GM18951 (cell line): ENCODE results near the gene SLC38A5.

Experiments
- POLR2A ChIP-seq: IDR thresholded peaks from 4 replicates; pipeline ENCODE4 v1.6.1; 2011; ENCODE audit warnings: mild to moderate bottlenecking; ENCODE audit not compliant: insufficient read length, insufficient read depth; ENCODE audit errors: extremely low read depth
- in situ Hi-C: fragments of 300-500 bp; cut with MboI; formaldehyde crosslinking; loops from one replicate; pipeline ENCODE4 v1.12.0; 2022; ENCODE audit warnings: low sequenced_read_pairs, mixed read lengths, inconsistent platforms; ENCODE audit not compliant: unreplicated experiment

SLC38A5 gene

GRCh38 chrX:48480142-48480541 is 10.1 kb upstream of the SLC38A5 start:
- in situ Hi-C loops, result no loop called here
- TF ChIP-seq POLR2A, result no peak

- in situ Hi-C loops, result no loop called here
- TF ChIP-seq POLR2A, result no peak
Observed at GRCh38 chrX:48478806-48479205, 8.7 kb upstream of the SLC38A5 start.

GRCh38 chrX:48477960-48478755 is 8.1 kb upstream of the SLC38A5 start:
- no peak for TF ChIP-seq POLR2A
- in situ Hi-C loops, result no loop called here

DNA sequence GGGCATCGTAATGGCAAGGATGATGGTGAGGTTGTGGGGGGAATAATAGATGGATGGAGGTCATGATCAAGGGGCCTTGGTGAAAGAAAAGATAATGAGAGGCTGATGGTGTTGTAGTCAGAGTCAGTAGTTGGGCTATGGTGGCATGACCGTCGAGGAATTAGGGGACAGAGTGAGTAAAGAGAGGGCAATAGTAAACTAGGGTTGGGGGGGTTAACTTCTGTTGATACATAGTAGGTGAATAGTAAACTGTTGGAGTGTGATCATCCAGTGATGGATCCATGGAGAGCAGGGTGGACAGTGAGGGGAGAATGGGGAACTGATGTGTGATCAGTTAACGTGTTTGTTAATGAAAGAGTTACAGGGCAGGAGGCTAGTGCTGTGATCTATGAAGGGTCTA is 6.9 kb upstream of the SLC38A5 start:
- in situ Hi-C loops, result no loop called here
- TF ChIP-seq POLR2A, result no peak

GRCh38 chrX:48475774-48476577 is 5.9 kb upstream of the SLC38A5 start, which contains the start of gene FTSJ1:
Gene FTSJ1 (plus strand): TSS chrX:48476199. CDS start chrX:48478048, 1,849 bp downstream.
- peak; percentile 68 for TF ChIP-seq POLR2A
- in situ Hi-C loops, result no loop called here

GRCh38 chrX:48475296-48475695 is 5.2 kb upstream of the SLC38A5 start:
- in situ Hi-C loops, result no loop called here
- no peak for TF ChIP-seq POLR2A

GRCh38 chrX:48474581-48474980 is 4.5 kb upstream of the SLC38A5 start:
- in situ Hi-C loops, result no loop called here

GRCh38 chrX:48474127-48474526 is 4.1 kb upstream of the SLC38A5 start:
- in situ Hi-C loops, result no loop called here
- TF ChIP-seq POLR2A, result no peak

More at GRCh38 chrX:48474581-48474980, 4.5 kb upstream of the SLC38A5 start:
- TF ChIP-seq POLR2A, result no peak

DNA sequence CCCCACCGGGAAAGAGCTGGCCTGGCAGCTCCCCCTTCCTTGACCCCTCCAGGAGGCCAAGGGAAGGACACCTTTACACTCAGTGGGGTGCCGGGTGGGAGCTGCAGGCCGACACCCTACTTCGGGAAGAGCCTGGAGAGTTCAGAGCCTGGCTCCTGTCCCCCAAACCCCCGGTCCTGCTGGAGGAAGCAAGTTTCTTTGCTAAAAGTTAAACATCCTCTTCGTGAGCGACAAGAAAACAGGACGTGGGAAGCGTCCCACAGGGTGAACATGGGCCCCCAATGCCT is 3.6 kb upstream of the SLC38A5 start:
- in situ Hi-C loops, result no loop called here
- no peak for TF ChIP-seq POLR2A

GRCh38 chrX:48472851-48473703 is 3.0 kb upstream of the SLC38A5 start:
- TF ChIP-seq POLR2A, result no peak
- in situ Hi-C loops, result no loop called here

DNA sequence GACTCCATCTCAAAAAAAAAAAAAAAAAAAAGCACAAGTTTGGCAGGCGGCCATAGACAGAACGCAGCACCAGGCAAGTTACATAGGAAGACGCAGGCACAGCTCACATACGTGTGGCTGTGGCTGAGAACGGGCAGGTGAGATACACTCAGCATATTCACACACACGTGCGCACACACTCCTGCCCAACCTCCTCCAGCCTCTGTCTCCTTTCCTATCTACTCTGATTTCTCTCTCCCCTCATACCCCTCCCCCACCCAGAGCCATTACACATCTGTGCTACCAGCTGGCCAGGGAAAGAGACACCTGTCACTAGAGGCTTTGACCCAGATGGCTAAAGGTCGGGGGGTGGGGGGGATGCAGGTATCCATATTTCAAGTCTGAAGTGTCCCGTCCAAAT is 2.2 kb upstream of the SLC38A5 start:
- in situ Hi-C loops, result no loop called here
- TF ChIP-seq POLR2A, result no peak

GRCh38 chrX:48471504-48471903 is 1.4 kb upstream of the SLC38A5 start:
- in situ Hi-C loops, result no loop called here
- TF ChIP-seq POLR2A, result no peak

DNA sequence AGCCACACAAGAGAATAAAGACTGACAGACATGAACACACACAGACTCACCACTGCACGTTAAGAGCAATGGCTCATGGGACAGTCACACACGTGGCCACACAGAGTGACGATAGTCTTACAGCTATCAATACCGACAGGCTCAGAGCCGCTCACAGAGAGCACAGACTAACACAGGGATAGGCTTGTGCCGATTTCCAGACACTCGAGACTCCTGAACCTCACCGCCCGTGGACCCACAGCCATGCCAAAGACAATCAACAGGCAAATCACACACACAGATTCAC is 716 bp upstream of the SLC38A5 start:
- no peak for TF ChIP-seq POLR2A
- in situ Hi-C loops, result no loop called here
